GM19467 (cell line): ENCODE measurements around the gene NT5C1B.

Source experiments
- ATAC-seq: cut with Tn5 transposase; IDR thresholded peaks from one replicate; pipeline ENCODE4 v1.9.1; 2021; ENCODE audit warnings: mild to moderate bottlenecking, moderate library complexity; ENCODE audit not compliant: unreplicated experiment

Gene NT5C1B

GRCh38 chr2:18600255-18600613, 10.9 kb upstream of the NT5C1B start:
- no peak for ATAC-seq

DNA sequence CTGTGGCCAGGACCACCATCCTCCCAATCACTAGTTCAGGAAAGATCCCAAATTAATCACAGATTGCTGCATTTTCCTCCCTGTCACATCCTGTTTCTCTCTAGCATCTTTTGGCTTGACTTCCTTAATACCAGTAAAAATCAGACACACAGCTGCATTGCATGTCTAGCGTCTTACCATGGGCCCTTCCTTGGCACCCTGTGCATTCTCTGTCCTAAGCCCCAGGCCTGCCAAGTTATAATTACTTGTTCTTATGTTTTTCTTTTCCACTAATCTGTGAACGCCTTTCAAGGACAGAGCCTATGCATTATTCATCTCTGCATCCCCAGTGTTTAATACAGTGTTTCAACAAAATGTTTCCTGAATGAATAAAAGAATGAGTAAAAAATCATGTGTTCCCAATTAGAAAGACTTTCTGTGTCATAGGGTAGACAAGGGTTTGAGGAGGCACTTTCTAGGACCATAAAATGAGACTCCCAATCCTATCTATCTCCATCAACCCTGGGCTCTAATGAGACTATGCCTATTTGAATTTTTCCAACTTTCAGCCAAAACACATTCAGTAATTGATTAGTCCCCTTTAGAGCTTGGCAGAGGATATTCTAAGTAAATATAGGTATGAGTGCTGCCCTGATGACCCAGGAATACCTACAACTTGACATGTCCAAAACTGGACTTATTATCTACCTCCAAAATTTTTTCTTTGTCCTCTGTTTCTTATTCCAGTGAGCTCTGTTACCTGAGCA, 10.3 kb upstream of the NT5C1B start:
- no peak for ATAC-seq

DNA sequence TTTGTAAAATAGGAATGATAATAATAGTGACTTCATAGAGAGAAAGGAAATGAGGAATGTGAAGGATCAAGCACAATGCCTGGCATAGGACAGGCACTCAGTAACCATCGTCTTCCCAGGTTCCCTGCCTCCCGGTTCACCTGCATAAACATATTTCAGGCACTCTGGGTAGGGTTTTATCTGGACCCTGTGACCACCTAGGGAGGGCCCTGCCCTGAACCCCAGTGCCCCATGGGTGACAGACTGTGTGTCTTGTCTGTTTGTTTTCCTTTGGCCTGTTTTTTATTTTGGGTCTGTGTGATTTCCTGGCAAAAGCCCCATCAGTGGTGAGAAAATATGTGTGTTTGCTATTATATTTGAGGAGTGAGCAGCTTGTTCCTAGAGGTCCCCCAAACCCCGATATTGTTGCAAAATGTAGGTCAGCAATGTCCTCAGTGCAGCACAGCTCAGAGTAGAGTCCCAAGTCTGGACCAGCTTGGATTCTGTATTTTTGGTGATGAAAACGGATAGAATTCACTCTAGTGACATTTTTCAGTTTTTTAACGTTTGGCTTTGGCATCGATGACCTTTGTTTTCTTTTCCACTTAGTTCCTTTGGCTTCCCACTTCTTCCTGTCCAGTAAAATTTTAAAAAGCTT, 9.6 kb upstream of the NT5C1B start:
- no peak for ATAC-seq

DNA sequence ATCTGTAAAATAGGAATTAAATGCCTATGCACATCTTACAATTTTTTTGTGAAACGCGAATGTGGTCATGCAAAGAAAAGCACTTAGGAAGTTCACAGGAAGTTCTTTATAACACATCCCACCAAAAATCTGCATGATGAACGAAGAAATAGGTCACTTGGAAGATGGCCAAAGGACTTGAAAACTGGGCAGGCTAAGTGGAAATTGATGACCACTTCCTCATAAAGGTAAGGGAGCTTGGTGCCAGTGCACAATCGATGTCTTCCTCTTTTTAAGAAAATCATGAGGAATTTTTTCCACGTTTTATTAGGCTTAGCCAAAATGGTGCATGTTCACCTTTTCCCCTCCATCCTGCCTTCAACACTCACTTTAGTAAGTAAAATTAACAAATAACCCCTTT, 8.2 kb upstream of the NT5C1B start:
- no peak for ATAC-seq

DNA sequence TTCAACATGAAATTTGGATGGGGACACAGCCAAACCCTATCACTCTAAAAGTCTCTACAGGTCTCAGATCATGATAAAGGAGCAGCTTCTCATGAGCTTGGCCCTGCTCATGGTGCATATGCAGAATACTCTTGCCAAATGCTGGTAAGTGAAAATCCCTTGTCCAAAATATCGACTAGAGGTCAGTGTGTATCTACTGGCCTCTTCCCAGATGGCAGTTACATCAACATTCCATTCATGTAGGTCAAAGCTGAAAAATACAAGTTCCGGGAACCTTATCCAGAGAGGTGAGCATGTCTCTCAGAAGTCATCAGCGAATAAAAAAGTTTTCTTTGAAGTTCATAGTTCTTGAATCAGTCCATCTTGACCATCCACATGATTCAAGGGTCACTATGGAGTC, 7.6 kb upstream of the NT5C1B start:
- no peak for ATAC-seq

GRCh38 chr2:18593496-18593895, 4.1 kb upstream of the NT5C1B start:
- no peak for ATAC-seq

- no peak for ATAC-seq
Observed at GRCh38 chr2:18592372-18592771, 3.0 kb upstream of the NT5C1B start.

DNA sequence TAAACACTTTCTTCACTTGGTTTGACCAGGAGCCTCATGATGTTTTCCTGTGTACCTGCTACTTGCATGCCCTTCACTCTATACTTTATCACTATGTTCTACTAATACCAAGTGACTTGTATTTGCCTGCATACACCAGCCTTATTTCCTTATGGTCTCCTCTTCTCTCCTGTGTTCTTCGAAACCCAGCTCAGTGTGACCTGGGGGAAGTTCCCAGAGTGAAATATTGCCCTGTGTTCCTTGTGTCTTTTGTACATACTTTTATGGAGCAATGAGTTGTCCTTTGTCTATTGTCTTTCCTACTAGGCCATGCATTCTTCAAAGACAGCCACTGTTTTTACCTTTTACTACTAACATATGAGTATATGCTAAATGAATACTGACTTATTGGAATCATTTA, 567 bp downstream of the NT5C1B start:
- no peak for ATAC-seq

DNA sequence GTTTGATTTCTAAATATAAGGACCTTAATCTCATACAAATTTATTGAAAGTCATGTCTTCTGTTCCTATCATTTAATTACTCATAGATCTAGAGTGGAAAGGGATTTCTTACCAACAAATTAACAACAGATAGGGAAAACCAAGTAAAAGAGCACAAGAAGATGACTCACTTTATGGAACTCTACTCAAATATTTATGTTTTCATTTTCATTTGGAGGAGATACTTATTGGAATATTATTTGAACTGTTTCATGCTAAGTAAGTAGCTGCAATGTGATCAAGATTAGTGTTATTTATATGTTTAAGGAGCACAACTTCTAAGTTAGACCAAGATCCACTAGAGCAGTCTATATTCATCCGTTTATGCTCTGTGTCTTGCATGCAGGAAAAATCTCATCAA, 1.3 kb downstream of the NT5C1B start:
- no peak for ATAC-seq

GRCh38 chr2:18585526-18585925, 3.8 kb downstream of the NT5C1B start:
- ATAC-seq = no peak

- no peak for ATAC-seq
Observed at GRCh38 chr2:18584608-18584954, 4.8 kb downstream of the NT5C1B start.

GRCh38 chr2:18583905-18584607, 5.3 kb downstream of the NT5C1B start:
- no peak for ATAC-seq

- ATAC-seq = no peak
Observed at GRCh38 chr2:18580606-18581005, 8.8 kb downstream of the NT5C1B start.

GRCh38 chr2:18578033-18578432, 11.3 kb downstream of the NT5C1B start:
- no peak for ATAC-seq

GRCh38 chr2:18566145-18566769, 23.1 kb downstream of the NT5C1B start:
- ATAC-seq = no peak

GRCh38 chr2:18560797-18561085, 28.6 kb downstream of the NT5C1B start:
- no peak for ATAC-seq

- ATAC-seq = peak; percentile 95
Observed at GRCh38 chr2:18560031-18560796, 29.2 kb downstream of the NT5C1B start, which contains the start of gene RDH14. Gene RDH14, minus strand, starts transcription at chr2:18560653. Its CDS starts 81 bp downstream, at chr2:18560572.

- no peak for ATAC-seq
Observed at GRCh38 chr2:18559531-18560030, 29.8 kb downstream of the NT5C1B start.

GRCh38 chr2:18558458-18558857, 30.9 kb downstream of the NT5C1B start:
- ATAC-seq = no peak

DNA sequence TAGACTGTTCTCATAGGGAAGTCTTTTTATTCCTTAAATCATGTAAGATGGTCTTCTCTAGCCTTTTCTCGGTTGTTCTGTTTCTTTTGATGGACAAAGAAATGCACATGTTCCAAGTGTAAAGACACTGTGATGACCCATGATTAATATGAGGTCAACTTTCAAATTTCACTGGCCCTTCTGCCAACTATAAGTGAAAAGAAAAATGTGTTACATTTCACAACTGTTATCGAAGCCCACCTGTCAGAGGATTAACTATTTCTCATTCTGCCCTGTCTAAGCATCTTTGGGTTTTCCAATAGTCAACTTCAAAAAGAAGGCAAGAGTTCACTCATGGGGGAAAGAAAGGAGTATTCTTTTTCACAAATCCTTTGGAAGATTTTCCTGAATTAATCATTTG, 32.2 kb downstream of the NT5C1B start:
- no peak for ATAC-seq
